Activated CD8-positive, alpha-beta memory T cell treated with anti-CD3 and anti-CD28 coated beads for 4 hours (primary cell): Measurements from ENCODE around the gene HSPA1A.

Experiments used
- DNase-seq, 2 donors: peaks; one replicate each; pipeline ENCODE4 v3.0.0-alpha.2; 2020; ENCODE audit warnings: low read depth in 2 of 2

The HSPA1A gene

GRCh38 chr6:31865205-31866118 lies 50.1 kb downstream of the HSPA1A start:
- no peak for DNase-seq
